Measurements from ENCODE around the gene TUBB1. TPM values are rescaled to one million over a fixed set of nuclear protein-coding genes. Genes with fewer than 3 reads are reported as not detected.

The TUBB1 gene
- total RNA-seq, 1 donor from 2014 or later, result 0.19 TPM

DNA sequence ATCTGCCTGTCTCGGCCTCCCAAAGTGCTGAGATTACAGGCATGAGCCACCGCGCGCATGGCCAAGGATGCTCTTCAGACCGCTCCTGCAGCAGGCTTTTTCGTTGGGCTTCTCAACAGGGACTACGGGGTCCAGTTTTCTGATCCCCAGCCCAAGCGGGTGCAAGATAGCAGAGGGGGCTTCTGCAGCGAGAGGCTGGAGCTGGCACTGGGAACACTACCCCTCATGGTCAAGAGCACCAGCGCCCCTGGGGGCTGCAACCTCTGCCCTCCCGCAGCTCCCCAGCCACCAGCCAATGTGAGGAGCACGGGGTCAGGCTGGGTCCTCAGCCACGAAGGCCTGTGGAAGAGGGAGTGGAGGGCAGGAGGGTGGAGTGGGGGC is 18.2 kb upstream of the TUBB1 start:
- Mint-ChIP-seq H3K27ac (no peak overlapping the region), H3K4me1 (ENCODE audit: low read depth) (peaks cover 9% of the 10 kb centered on the region), H3K4me3 (ENCODE audit: low read depth) (no peak overlapping the region), H3K9me3 (ENCODE audit: low read depth) (no peaks in the 10 kb centered on the region), H3K27me3 (no peaks in the 10 kb centered on the region), H3K36me3 (ENCODE audit: insufficient read depth) (peaks cover 28% of the 10 kb centered on the region)
- no peak for DNase-seq (ENCODE audit: low spot score, unreplicated experiment)
- TF ChIP-seq, protein P1, sequence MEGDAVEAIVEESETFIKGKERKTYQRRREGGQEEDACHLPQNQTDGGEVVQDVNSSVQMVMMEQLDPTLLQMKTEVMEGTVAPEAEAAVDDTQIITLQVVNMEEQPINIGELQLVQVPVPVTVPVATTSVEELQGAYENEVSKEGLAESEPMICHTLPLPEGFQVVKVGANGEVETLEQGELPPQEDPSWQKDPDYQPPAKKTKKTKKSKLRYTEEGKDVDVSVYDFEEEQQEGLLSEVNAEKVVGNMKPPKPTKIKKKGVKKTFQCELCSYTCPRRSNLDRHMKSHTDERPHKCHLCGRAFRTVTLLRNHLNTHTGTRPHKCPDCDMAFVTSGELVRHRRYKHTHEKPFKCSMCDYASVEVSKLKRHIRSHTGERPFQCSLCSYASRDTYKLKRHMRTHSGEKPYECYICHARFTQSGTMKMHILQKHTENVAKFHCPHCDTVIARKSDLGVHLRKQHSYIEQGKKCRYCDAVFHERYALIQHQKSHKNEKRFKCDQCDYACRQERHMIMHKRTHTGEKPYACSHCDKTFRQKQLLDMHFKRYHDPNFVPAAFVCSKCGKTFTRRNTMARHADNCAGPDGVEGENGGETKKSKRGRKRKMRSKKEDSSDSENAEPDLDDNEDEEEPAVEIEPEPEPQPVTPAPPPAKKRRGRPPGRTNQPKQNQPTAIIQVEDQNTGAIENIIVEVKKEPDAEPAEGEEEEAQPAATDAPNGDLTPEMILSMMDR (IDR thresholded peaks at IDR 0.05; ENCODE audit: unreplicated experiment), result no peak

DNA sequence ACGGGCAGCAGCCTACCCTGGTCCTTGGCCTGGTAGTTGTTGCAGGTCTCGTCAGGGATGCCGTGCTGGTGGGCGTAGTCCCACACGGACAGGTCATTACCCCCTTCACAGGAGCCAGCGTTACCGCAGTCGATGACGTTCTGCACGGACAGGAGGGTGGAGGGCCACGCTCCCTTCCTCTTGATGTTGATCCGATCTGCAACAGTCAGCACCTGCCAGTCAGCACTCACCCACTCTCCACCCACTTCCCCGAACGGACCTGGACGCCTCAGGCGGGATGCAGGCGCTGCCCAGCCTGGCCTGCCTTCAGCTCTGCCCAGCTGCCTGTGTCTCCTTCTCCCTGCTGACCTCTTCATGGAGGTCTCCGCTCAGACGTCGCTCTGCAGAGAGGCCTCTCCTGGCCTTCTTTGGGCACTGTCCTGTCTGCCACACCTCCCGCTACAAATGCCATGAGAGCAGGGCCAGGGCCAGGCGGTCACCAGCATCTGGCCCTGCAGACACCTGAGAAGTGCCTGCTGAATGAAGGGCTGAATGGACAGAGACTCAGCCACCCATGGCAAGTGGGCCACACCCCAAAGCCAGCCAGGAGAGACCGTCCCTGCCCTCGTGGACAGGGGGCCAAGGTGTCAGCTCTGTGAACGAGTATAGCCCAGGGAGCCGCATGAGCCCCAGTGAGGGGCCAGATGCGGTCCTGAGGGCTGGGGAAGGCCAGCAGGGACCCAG is 17.6 kb upstream of the TUBB1 start:
- no peaks in the 10 kb centered on the region for H3K9me3 Mint-ChIP-seq (ENCODE audit: low read depth)
- TF ChIP-seq, protein P1 (IDR thresholded peaks at IDR 0.05; ENCODE audit: unreplicated experiment), result no peak
- no peak overlapping the region for H3K4me3 Mint-ChIP-seq (ENCODE audit: low read depth)
- no peak for DNase-seq (ENCODE audit: low spot score, unreplicated experiment)
- no peaks in the 10 kb centered on the region for H3K27me3 Mint-ChIP-seq
- peaks cover 22% of the 10 kb centered on the region for H3K36me3 Mint-ChIP-seq (ENCODE audit: insufficient read depth)
- no peak overlapping the region for H3K27ac Mint-ChIP-seq
- H3K4me1 Mint-ChIP-seq (ENCODE audit: low read depth), result peaks cover 5% of the 10 kb centered on the region

DNA sequence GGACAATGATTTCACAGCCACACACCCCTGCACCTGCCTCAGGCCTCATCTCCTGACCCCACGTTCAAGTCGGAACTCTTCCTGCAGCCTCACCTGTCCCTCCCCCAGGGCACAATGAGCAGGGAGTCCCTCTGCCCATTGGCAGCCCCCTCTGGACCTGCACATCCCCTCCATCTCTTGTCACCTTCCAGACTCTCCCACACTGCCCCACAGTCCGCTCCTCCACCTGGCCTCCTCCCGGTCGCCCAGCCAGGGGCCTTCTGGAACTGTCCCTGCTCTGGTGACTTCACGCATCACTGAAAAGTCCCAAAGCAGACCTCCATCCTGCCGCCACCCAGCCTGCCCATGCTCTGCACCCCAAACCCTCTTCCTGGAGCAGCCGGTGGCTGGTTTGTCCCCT is 16.8 kb upstream of the TUBB1 start:
- Mint-ChIP-seq H3K36me3 (ENCODE audit: insufficient read depth) (peaks cover 17% of the 10 kb centered on the region), H3K4me3 (ENCODE audit: low read depth) (no peak overlapping the region), H3K27ac (no peak overlapping the region), H3K4me1 (ENCODE audit: low read depth) (peaks cover 3% of the 10 kb centered on the region), H3K27me3 (no peaks in the 10 kb centered on the region), H3K9me3 (ENCODE audit: low read depth) (no peaks in the 10 kb centered on the region)
- TF ChIP-seq, protein P1 (IDR thresholded peaks at IDR 0.05; ENCODE audit: unreplicated experiment), result no peak
- DNase-seq (ENCODE audit: low spot score, unreplicated experiment), result no peak

DNA sequence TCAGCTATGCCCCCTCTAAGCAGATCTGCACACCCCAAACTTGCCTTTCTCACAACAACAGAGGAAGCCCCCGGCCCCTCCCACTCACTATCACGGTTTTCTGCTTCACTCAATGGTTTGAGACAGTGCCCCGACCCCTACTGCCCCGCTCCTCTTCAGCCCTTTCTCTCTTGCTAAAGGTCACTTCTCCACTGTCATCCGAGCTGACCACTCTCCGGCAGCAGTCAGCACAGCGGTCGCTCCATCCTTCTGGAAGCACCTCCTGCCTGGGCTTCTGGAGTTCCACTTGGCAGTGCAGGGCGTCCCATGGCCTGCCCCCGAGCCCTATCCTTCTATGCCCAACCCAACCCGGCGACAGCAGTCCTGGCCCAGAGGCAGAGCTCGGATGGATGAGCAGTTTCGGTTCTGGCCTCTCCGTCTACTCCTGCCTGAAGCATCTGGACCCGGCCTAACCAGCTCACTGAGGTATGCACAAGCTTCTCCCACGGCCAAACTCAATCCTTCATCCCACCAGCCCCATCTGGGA is 16.3 kb upstream of the TUBB1 start:
- no peak overlapping the region for H3K4me3 Mint-ChIP-seq (ENCODE audit: low read depth)

DNA sequence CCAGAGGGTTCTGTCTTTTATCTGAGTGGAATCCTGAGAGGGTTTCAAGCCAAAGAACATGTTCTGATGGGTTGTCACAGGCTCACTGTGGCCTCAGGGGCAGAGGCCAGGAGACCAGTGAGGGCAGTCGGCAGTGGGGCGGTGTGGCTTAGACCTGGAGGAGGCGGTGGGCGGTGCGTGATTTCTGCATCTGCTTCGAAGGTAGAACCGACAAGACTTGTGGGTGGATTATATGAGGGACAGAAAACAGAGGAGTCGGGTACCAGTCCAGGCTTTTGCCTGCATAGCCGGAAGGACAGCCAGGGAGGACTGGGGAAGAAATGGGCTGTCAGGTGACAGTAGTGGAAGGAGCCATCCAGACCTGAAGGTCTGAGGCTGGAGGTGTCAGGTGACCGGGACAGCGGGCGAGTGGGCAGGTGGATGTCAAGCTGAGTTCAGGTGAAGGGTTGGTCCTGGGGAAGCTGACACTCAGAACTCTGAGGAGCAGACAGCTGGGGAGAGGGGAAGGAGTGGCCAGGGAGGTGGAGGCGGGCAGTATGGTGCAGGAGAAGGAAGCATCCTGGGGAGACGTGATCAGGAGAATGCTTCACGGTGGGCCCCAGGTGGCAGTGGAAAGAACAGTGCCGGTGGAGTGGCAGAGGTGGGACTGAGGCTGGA is 15.3 kb upstream of the TUBB1 start:
- Mint-ChIP-seq H3K27me3 (peaks cover 4% of the 10 kb centered on the region), H3K4me1 (ENCODE audit: low read depth) (peaks cover 3% of the 10 kb centered on the region), H3K9me3 (ENCODE audit: low read depth) (no peaks in the 10 kb centered on the region), H3K4me3 (ENCODE audit: low read depth) (no peak overlapping the region), H3K27ac (no peak overlapping the region), H3K36me3 (ENCODE audit: insufficient read depth) (peaks cover 10% of the 10 kb centered on the region)
- no peak for DNase-seq (ENCODE audit: low spot score, unreplicated experiment)
- TF ChIP-seq, protein P1 (IDR thresholded peaks at IDR 0.05; ENCODE audit: unreplicated experiment), result no peak

More for the DNA sequence above, 16.3 kb upstream of the TUBB1 start:
- Mint-ChIP-seq H3K36me3 (ENCODE audit: insufficient read depth) (peaks cover 12% of the 10 kb centered on the region), H3K4me1 (ENCODE audit: low read depth) (peaks cover 3% of the 10 kb centered on the region), H3K27ac (no peak overlapping the region), H3K9me3 (ENCODE audit: low read depth) (no peaks in the 10 kb centered on the region), H3K27me3 (no peaks in the 10 kb centered on the region)
- TF ChIP-seq, protein P1 (IDR thresholded peaks at IDR 0.05; ENCODE audit: unreplicated experiment), result no peak
- DNase-seq (ENCODE audit: low spot score, unreplicated experiment), result no peak

All from progenitor cell of endocrine pancreas (in vitro differentiated cells).